Activated CD4-positive, alpha-beta memory T cell treated with anti-CD3 and anti-CD28 coated beads for 36 hours (primary cell): ENCODE results near the gene RASGRF1. TPM values are rescaled to one million over a fixed set of nuclear protein-coding genes. Genes with fewer than 3 reads are reported as not detected.
A peak's percentile ranks its signal among the peaks of the same experiment; 100 is the strongest.
"Not testable (repeated sequence)": the region's sequence is repeated elsewhere in the genome, so short reads cannot be mapped to it uniquely, and the experiment has no call there.

Experiments
- CTCF ChIA-PET: fragments of 350-600 bp; sonication (Branson Sonifier 250); formaldehyde crosslinking; loops from one replicate; lab custom pipeline; 2021; ENCODE audit warnings: antibody characterized with exemption, inconsistent platforms; lab: Charles Lee
- POLR2A ChIA-PET: fragments of 350-600 bp; sonication (Branson Sonifier 250); formaldehyde crosslinking; loops from one replicate; lab custom pipeline; 2021; ENCODE audit warnings: antibody characterized with exemption; lab: Charles Lee
- DNase-seq: peaks from one replicate; pipeline ENCODE4 v3.0.0-alpha.2; 2020
- H3K27ac Mint-ChIP-seq: one replicate; pipeline ENCODE4 v1.8.0; 2021; ENCODE audit warnings: mixed read lengths
- H3K27me3 Mint-ChIP-seq: one replicate; pipeline ENCODE4 v1.8.0; 2021; ENCODE audit warnings: mixed read lengths
- H3K36me3 Mint-ChIP-seq: one replicate; pipeline ENCODE4 v1.8.0; 2021; ENCODE audit warnings: mixed read lengths
- H3K4me1 Mint-ChIP-seq: one replicate; pipeline ENCODE4 v1.8.0; 2021; ENCODE audit warnings: low read depth, mixed read lengths
- H3K4me3 Mint-ChIP-seq: one replicate; pipeline ENCODE4 v1.8.0; 2021; ENCODE audit warnings: mild to moderate bottlenecking, mixed read lengths
- H3K9me3 Mint-ChIP-seq: one replicate; pipeline ENCODE4 v1.8.0; 2021; ENCODE audit warnings: mixed read lengths
- intact Hi-C: fragments of 100-400 bp; cut with micrococcal nuclease; formaldehyde crosslinking; loops from one replicate; pipeline ENCODE4 v1.15.1; 2023
- total RNA-seq, 2 experiments: library from RNA; stranded (reverse); gene quantifications; one replicate each; pipeline ENCODE4 v1.2.3, GENCODE V29; 2021

RASGRF1 gene
- total RNA-seq, 2 experiments from 2014 or later: 0.02 TPM; not detected in 1

- ChIA-PET CTCF (interaction anchor here (1.0 to 2.6 kb wide), 3 partner anchors 16 to 64 kb away, joined by 3 to 7 read pairs (median 4); partner anchors contain the start of gene MORF4L1), POLR2A (no interaction called here)
- peak overlapping the region; percentile 58 for H3K4me3 Mint-ChIP-seq
- no peaks in the 10 kb centered on the region for H3K27me3 Mint-ChIP-seq
- H3K9me3 Mint-ChIP-seq: no peaks in the 10 kb centered on the region
- peak overlapping the region; percentile 85 for H3K27ac Mint-ChIP-seq
- intact Hi-C loops: loop anchor here (5.0 to 10.0 kb wide), 2 partner anchors 40 to 68 kb away; no protein-coding TSS in a partner anchor
- peaks cover 21% of the 10 kb centered on the region for H3K36me3 Mint-ChIP-seq
- H3K4me1 Mint-ChIP-seq: peaks cover 49% of the 10 kb centered on the region
- peak; percentile 62 for DNase-seq
Observed at GRCh38 chr15:78937132-78937739, 153.3 kb downstream of the RASGRF1 start.

GRCh38 chr15:78934655-78935023 lies 155.9 kb downstream of the RASGRF1 start:
- DNase-seq: no peak
- Mint-ChIP-seq H3K4me3 (no peak overlapping the region), H3K36me3 (peaks cover 20% of the 10 kb centered on the region), H3K27ac (no peak overlapping the region), H3K27me3 (no peaks in the 10 kb centered on the region), H3K4me1 (peaks cover 36% of the 10 kb centered on the region), H3K9me3 (no peaks in the 10 kb centered on the region)
- intact Hi-C loops: loop anchor here (5.0 to 10.0 kb wide), 2 partner anchors 43 to 70 kb away; no protein-coding TSS in a partner anchor
- ChIA-PET POLR2A (no interaction called here), CTCF (interaction anchor here (1.6 kb wide), 1 partner anchor 24 kb away, joined by 5 read pairs; no protein-coding TSS in a partner anchor)

GRCh38 chr15:78933823-78934654 lies 156.5 kb downstream of the RASGRF1 start:
- POLR2A ChIA-PET: no interaction called here
- Mint-ChIP-seq H3K4me3 (no peak overlapping the region), H3K27ac (peak overlapping the region; percentile 44), H3K9me3 (no peaks in the 10 kb centered on the region), H3K36me3 (peaks cover 20% of the 10 kb centered on the region), H3K27me3 (no peaks in the 10 kb centered on the region), H3K4me1 (peaks cover 30% of the 10 kb centered on the region)
- DNase-seq: no peak
- intact Hi-C loops: loop anchor here (10.0 kb wide), 1 partner anchor 71 kb away; no protein-coding TSS in a partner anchor
- CTCF ChIA-PET: no interaction called here

GRCh38 chr15:78933187-78933822 lies 157.3 kb downstream of the RASGRF1 start:
- intact Hi-C loops: loop anchor here (10.0 kb wide), 1 partner anchor 71 kb away; no protein-coding TSS in a partner anchor
- ChIA-PET POLR2A (no interaction called here), CTCF (no interaction called here)
- Mint-ChIP-seq H3K4me1 (peaks cover 23% of the 10 kb centered on the region), H3K9me3 (no peaks in the 10 kb centered on the region), H3K4me3 (no peak overlapping the region), H3K27ac (peak overlapping the region; percentile 44), H3K36me3 (peaks cover 16% of the 10 kb centered on the region), H3K27me3 (no peaks in the 10 kb centered on the region)
- DNase-seq: no peak

GRCh38 chr15:78932258-78932808 lies 158.2 kb downstream of the RASGRF1 start:
- no peak overlapping the region for H3K4me3 Mint-ChIP-seq
- POLR2A ChIA-PET: no interaction called here
- no peak overlapping the region for H3K27ac Mint-ChIP-seq
- no peaks in the 10 kb centered on the region for H3K9me3 Mint-ChIP-seq
- intact Hi-C loops: loop anchor here (10.0 kb wide), 1 partner anchor 72 kb away; no protein-coding TSS in a partner anchor
- DNase-seq: no peak
- peaks cover 13% of the 10 kb centered on the region for H3K36me3 Mint-ChIP-seq
- peaks cover 13% of the 10 kb centered on the region for H3K4me1 Mint-ChIP-seq
- CTCF ChIA-PET: no interaction called here
- H3K27me3 Mint-ChIP-seq: no peaks in the 10 kb centered on the region

GRCh38 chr15:78931439-78932257 lies 158.9 kb downstream of the RASGRF1 start:
- no peak for DNase-seq
- CTCF ChIA-PET: no interaction called here
- POLR2A ChIA-PET: no interaction called here
- Mint-ChIP-seq H3K9me3 (no peaks in the 10 kb centered on the region), H3K27ac (no peak overlapping the region), H3K36me3 (peaks cover 14% of the 10 kb centered on the region), H3K4me3 (no peak overlapping the region), H3K4me1 (peaks cover 7% of the 10 kb centered on the region), H3K27me3 (no peaks in the 10 kb centered on the region)
- intact Hi-C loops: loop anchor here (10.0 kb wide), 1 partner anchor 73 kb away; no protein-coding TSS in a partner anchor

- Mint-ChIP-seq H3K27me3 (no peaks in the 10 kb centered on the region), H3K9me3 (no peaks in the 10 kb centered on the region), H3K4me3 (no peak overlapping the region), H3K4me1 (peaks cover 2% of the 10 kb centered on the region), H3K36me3 (peaks cover 14% of the 10 kb centered on the region), H3K27ac (no peak overlapping the region)
- intact Hi-C loops: loop anchor here (10.0 kb wide), 1 partner anchor 74 kb away; no protein-coding TSS in a partner anchor
- CTCF ChIA-PET: interaction anchor here (1.0 to 1.2 kb wide), 2 partner anchors 48 to 254 kb away, joined by 3 to 5 read pairs; no protein-coding TSS in a partner anchor
- DNase-seq: no peak
- POLR2A ChIA-PET: no interaction called here
Observed at GRCh38 chr15:78930577-78931388, 159.8 kb downstream of the RASGRF1 start.

- ChIA-PET CTCF (interaction anchor here (1.2 kb wide), 1 partner anchor 255 kb away, joined by 3 read pairs; no protein-coding TSS in a partner anchor), POLR2A (no interaction called here)
- H3K4me3 Mint-ChIP-seq: no peak overlapping the region
- no peaks in the 10 kb centered on the region for H3K9me3 Mint-ChIP-seq
- intact Hi-C loops: loop anchor here (10.0 kb wide), 1 partner anchor 75 kb away; no protein-coding TSS in a partner anchor
- H3K4me1 Mint-ChIP-seq: no peaks in the 10 kb centered on the region
- H3K27me3 Mint-ChIP-seq: no peaks in the 10 kb centered on the region
- H3K27ac Mint-ChIP-seq: no peak overlapping the region
- H3K36me3 Mint-ChIP-seq: peaks cover 15% of the 10 kb centered on the region
- no peak for DNase-seq
Observed at GRCh38 chr15:78929536-78930264, 160.9 kb downstream of the RASGRF1 start.

- H3K27me3 Mint-ChIP-seq: no peaks in the 10 kb centered on the region
- H3K27ac Mint-ChIP-seq: no peak overlapping the region
- CTCF ChIA-PET: no interaction called here
- no peak overlapping the region for H3K4me3 Mint-ChIP-seq
- H3K9me3 Mint-ChIP-seq: no peaks in the 10 kb centered on the region
- POLR2A ChIA-PET: no interaction called here
- intact Hi-C loops: no loop called here
- DNase-seq: no peak
- peaks cover 17% of the 10 kb centered on the region for H3K36me3 Mint-ChIP-seq
- no peaks in the 10 kb centered on the region for H3K4me1 Mint-ChIP-seq
Observed at GRCh38 chr15:78928616-78929093, 161.9 kb downstream of the RASGRF1 start.

GRCh38 chr15:78928176-78928575 lies 162.4 kb downstream of the RASGRF1 start:
- H3K27me3 Mint-ChIP-seq, H3K27ac Mint-ChIP-seq, DNase-seq, POLR2A ChIA-PET, H3K4me3 Mint-ChIP-seq, intact Hi-C loops, H3K9me3 Mint-ChIP-seq, H3K4me1 Mint-ChIP-seq, CTCF ChIA-PET: not testable (repeated sequence)
- peaks cover 12% of the 10 kb centered on the region for H3K36me3 Mint-ChIP-seq
